H9 (cell line): ENCODE measurements around the gene LNPK. TPM values are rescaled to one million over a fixed set of nuclear protein-coding genes. Genes with fewer than 3 reads are reported as not detected.

ENCODE experiments used
- DNase-seq: peaks from one replicate; pipeline ENCODE4 v3.0.0-alpha.2; 2017
- H2AFZ ChIP-seq: one replicate; pipeline ENCODE4 v1.6.1; 2013; ENCODE audit warnings: mild to moderate bottlenecking, low read length, control low read depth, moderate library complexity
- H2AK5ac ChIP-seq: 2 replicates; pipeline ENCODE4 v1.6.1; 2013; ENCODE audit warnings: low read length, control low read depth, mixed read lengths; ENCODE audit not compliant: insufficient read length
- H2BK120ac ChIP-seq: one replicate; pipeline ENCODE4 v1.6.1; 2013; ENCODE audit warnings: low read depth, mild to moderate bottlenecking, low read length, control low read depth, inconsistent platforms; ENCODE audit not compliant: poor library complexity, severe bottlenecking
- H2BK12ac ChIP-seq: 2 replicates; pipeline ENCODE4 v1.6.1; 2013; ENCODE audit warnings: low read length, control low read depth, mixed read lengths, low read depth; ENCODE audit not compliant: insufficient read length
- H2BK15ac ChIP-seq: 2 replicates; pipeline ENCODE4 v1.6.1; 2013; ENCODE audit warnings: low read depth, low read length, control low read depth
- H2BK20ac ChIP-seq: one replicate; pipeline ENCODE4 v1.6.1; 2013; ENCODE audit warnings: low read depth, mild to moderate bottlenecking, low read length, control low read depth, inconsistent platforms; ENCODE audit not compliant: poor library complexity, severe bottlenecking
- H2BK5ac ChIP-seq: 2 replicates; pipeline ENCODE4 v1.6.1; 2013; ENCODE audit warnings: low read length, control low read depth, mixed read lengths; ENCODE audit not compliant: insufficient read length
- H3K14ac ChIP-seq: 2 replicates; pipeline ENCODE4 v1.6.1; 2013; ENCODE audit warnings: low read length, control low read depth; ENCODE audit not compliant: insufficient read depth
- H3K18ac ChIP-seq: 2 replicates; pipeline ENCODE4 v1.6.1; 2013; ENCODE audit warnings: low read depth, mild to moderate bottlenecking, mixed read lengths, low read length, control low read depth; ENCODE audit not compliant: insufficient read length
- H3K23ac ChIP-seq: 2 replicates; pipeline ENCODE4 v1.6.1; 2013; ENCODE audit warnings: low read length, control low read depth, mixed read lengths, low read depth; ENCODE audit not compliant: insufficient read length
- H3K23me2 ChIP-seq: 2 replicates; pipeline ENCODE4 v1.6.1; 2013; ENCODE audit warnings: low read depth, mild to moderate bottlenecking, mixed read lengths, low read length, control low read depth; ENCODE audit not compliant: insufficient read length, poor library complexity, severe bottlenecking
- H3K27ac ChIP-seq: 2 replicates; pipeline ENCODE4 v1.5.1; 2013; ENCODE audit warnings: low read length, control low read depth, mixed read lengths, low read depth; ENCODE audit not compliant: insufficient read length
- H3K27me3 ChIP-seq: 2 replicates; pipeline ENCODE4 v1.6.1; 2013; ENCODE audit warnings: low read length, control low read depth, inconsistent platforms; ENCODE audit not compliant: insufficient read depth
- H3K4ac ChIP-seq: 2 replicates; pipeline ENCODE4 v1.6.1; 2013; ENCODE audit warnings: low read depth, mild to moderate bottlenecking, control low read depth, inconsistent platforms, low read length, moderate library complexity
- H3K4me1 ChIP-seq: 2 replicates; pipeline ENCODE4 v1.6.1; 2013; ENCODE audit warnings: low read length, control low read depth, inconsistent platforms; ENCODE audit not compliant: insufficient read depth
- H3K4me2 ChIP-seq: 2 replicates; pipeline ENCODE4 v1.6.1; 2013; ENCODE audit warnings: low read length, control low read depth, mixed read lengths; ENCODE audit not compliant: insufficient read length, insufficient read depth
- H3K56ac ChIP-seq: 2 replicates; pipeline ENCODE4 v1.6.1; 2013; ENCODE audit warnings: low read depth, mild to moderate bottlenecking, mixed read lengths, low read length, control low read depth; ENCODE audit not compliant: insufficient read length
- H3K79me1 ChIP-seq: 2 replicates; pipeline ENCODE4 v1.6.1; 2013; ENCODE audit warnings: low read depth, mild to moderate bottlenecking, moderate library complexity, low read length, control low read depth, inconsistent platforms; ENCODE audit not compliant: insufficient read depth, poor library complexity, severe bottlenecking
- H3K79me2 ChIP-seq: 2 replicates; pipeline ENCODE4 v1.6.1; 2013; ENCODE audit warnings: low read length, control low read depth, inconsistent platforms; ENCODE audit not compliant: insufficient read depth
- H3K9ac ChIP-seq: 2 replicates; pipeline ENCODE4 v1.6.1; 2013; ENCODE audit warnings: low read length, control low read depth, mixed read lengths; ENCODE audit not compliant: insufficient read length; ENCODE audit errors: extremely low read depth
- H3K9me3 ChIP-seq: one replicate; pipeline ENCODE4 v1.6.1; 2013; ENCODE audit warnings: low read depth, low read length, inconsistent platforms; ENCODE audit not compliant: control insufficient read depth
- H3T11ph ChIP-seq: one replicate; pipeline ENCODE4 v1.6.1; 2013; ENCODE audit warnings: mild to moderate bottlenecking, low read length, control low read depth, inconsistent platforms
- H4K20me1 ChIP-seq: one replicate; pipeline ENCODE4 v1.6.1; 2013; ENCODE audit not compliant: control insufficient read depth, insufficient read length, insufficient read depth
- H4K5ac ChIP-seq: 2 replicates; pipeline ENCODE4 v1.6.1; 2013; ENCODE audit warnings: low read depth, mild to moderate bottlenecking, mixed read lengths, low read length, control low read depth; ENCODE audit not compliant: insufficient read length
- H4K8ac ChIP-seq: replicated peaks from 2 replicates; pipeline ENCODE4 v1.6.1; 2013; ENCODE audit warnings: low read length, control low read depth, mixed read lengths, low read depth; ENCODE audit not compliant: insufficient read length
- H4K91ac ChIP-seq: 2 replicates; pipeline ENCODE4 v1.6.1; 2013; ENCODE audit warnings: low read depth, mild to moderate bottlenecking, moderate library complexity, mixed read lengths, low read length, control low read depth; ENCODE audit not compliant: insufficient read length
- H3K27ac Mint-ChIP-seq, 3 experiments: 2 replicates in 2 of 3; 3 replicates in 1 of 3; pipeline ENCODE4 v1.8.0; 2020 to 2021; ENCODE audit warnings: mixed read lengths in 3 of 3, mild to moderate bottlenecking in 1 of 3, moderate library complexity in 1 of 3
- H3K27me3 Mint-ChIP-seq: 2 replicates; pipeline ENCODE4 v1.8.0; 2021; ENCODE audit warnings: low read depth, mild to moderate bottlenecking, moderate library complexity, mixed read lengths
- H3K36me3 Mint-ChIP-seq, 3 experiments: 2 replicates in 2 of 3; 3 replicates in 1 of 3; pipeline ENCODE4 v1.8.0; 2020 to 2021; ENCODE audit warnings: low read depth in 3 of 3, mixed read lengths in 3 of 3; ENCODE audit not compliant: insufficient read depth in 1 of 3
- H3K4me1 Mint-ChIP-seq, 2 experiments: 2 replicates each; pipeline ENCODE4 v1.8.0; 2020; ENCODE audit warnings: mixed read lengths in 2 of 2
- H3K4me3 Mint-ChIP-seq, 2 experiments: 2 replicates in 1 of 2; 3 replicates in 1 of 2; pipeline ENCODE4 v1.8.0; 2020 to 2021; ENCODE audit warnings: mild to moderate bottlenecking in 2 of 2, mixed read lengths in 2 of 2, moderate library complexity in 1 of 2
- H3K9me3 Mint-ChIP-seq, 2 experiments: 2 replicates in 1 of 2; 3 replicates in 1 of 2; pipeline ENCODE4 v1.8.0; 2020; ENCODE audit warnings: mild to moderate bottlenecking in 2 of 2, mixed read lengths in 2 of 2, moderate library complexity in 1 of 2
- CTCF ChIP-seq: fragments of 200-600 bp; sonication (generic); conservative IDR thresholded peaks from 3 replicates; pipeline ENCODE4 v1.8.0; 2021; ENCODE audit warnings: antibody characterized with exemption, mild to moderate bottlenecking
- WGBS: extraction: QIAGEN DNeasy Blood & Tissue Kit; methylation state at CpG from one replicate; pipeline ENCODE4 v1.1.7; 2013; ENCODE audit warnings: missing lambda C conversion rate, low lambda C conversion rate, mixed read lengths; ENCODE audit not compliant: insufficient read length; ENCODE audit errors: extremely low coverage; 5-methylcytosine and 5-hydroxymethylcytosine counted together
- total RNA-seq: library from RNA; stranded (reverse); gene quantifications from 2 replicates; pipeline ENCODE4 v1.2.1, GENCODE V29; 2021

The LNPK gene
- total RNA-seq, 1 experiment from 2014 or later = 8.5 TPM

GRCh38 chr2:175935289-175936181 lies 66.5 kb downstream of the LNPK start:
- no peaks in the 10 kb centered on the region for H3K23me2 ChIP-seq
- H2BK120ac ChIP-seq = no peak overlapping the region
- no peak overlapping the region for H3K56ac ChIP-seq
- DNase-seq = no peak
- H3K36me3 Mint-ChIP-seq = no peaks in the 10 kb centered on the region
- H4K20me1 ChIP-seq = no peaks in the 10 kb centered on the region
- H2BK20ac ChIP-seq = no peak overlapping the region
- no peaks in the 10 kb centered on the region for H3K4me1 Mint-ChIP-seq
- H3T11ph ChIP-seq = no peak overlapping the region
- H3K79me2 ChIP-seq = no peaks in the 10 kb centered on the region
- H3K27ac ChIP-seq = no peak overlapping the region
- TF ChIP-seq CTCF = no peak
- no peak overlapping the region for H2BK12ac ChIP-seq
- H3K4me3 Mint-ChIP-seq = no peak overlapping the region
- H4K8ac ChIP-seq = no peak overlapping the region
- WGBS = no CpG with 5 or more reads among the region's 3 CpGs
- H2AFZ ChIP-seq = no peak overlapping the region
- H3K27ac Mint-ChIP-seq = no peak overlapping the region
- H3K14ac ChIP-seq = no peak overlapping the region
- no peaks in the 10 kb centered on the region for H3K79me1 ChIP-seq
- no peaks in the 10 kb centered on the region for H3K27me3 Mint-ChIP-seq
- H3K9me3 Mint-ChIP-seq = no peaks in the 10 kb centered on the region
- no peaks in the 10 kb centered on the region for H3K9me3 ChIP-seq
- no peak overlapping the region for H3K18ac ChIP-seq
- no peak overlapping the region for H3K4ac ChIP-seq
- no peak overlapping the region for H2AK5ac ChIP-seq
- H4K91ac ChIP-seq = no peak overlapping the region
- H2BK5ac ChIP-seq = no peak overlapping the region
- H3K9ac ChIP-seq = no peak overlapping the region
- no peaks in the 10 kb centered on the region for H3K4me1 ChIP-seq
- no peak overlapping the region for H3K23ac ChIP-seq
- no peak overlapping the region for H2BK15ac ChIP-seq
- H3K27me3 ChIP-seq = no peaks in the 10 kb centered on the region
- H3K4me2 ChIP-seq = no peak overlapping the region
- H4K5ac ChIP-seq = no peak overlapping the region
